ENCODE measurements around the gene CREG1.

Gene CREG1

GRCh38 chr1:167544447-167545093, 9.0 kb downstream of the CREG1 start:
- TF ChIP-seq TOX (CRISPR knock-in tag; IDR thresholded peaks at IDR 0.05; ENCODE audit: borderline replicate concordance) (no peak), OSR1 (CRISPR knock-in tag; IDR thresholded peaks at IDR 0.05) (no peak), ARNTL (CRISPR knock-in tag; IDR thresholded peaks at IDR 0.05; ENCODE audit: borderline replicate concordance, low read depth) (no peak), ZNF70 (CRISPR knock-in tag; IDR thresholded peaks at IDR 0.05) (no peak), GLIS3 (CRISPR knock-in tag; IDR thresholded peaks at IDR 0.05) (no peak), ZNF8 (CRISPR knock-in tag; IDR thresholded peaks at IDR 0.05) (no peak), ZFP30 (CRISPR knock-in tag; IDR thresholded peaks at IDR 0.05) (no peak), CSDC2 (CRISPR knock-in tag; IDR thresholded peaks at IDR 0.05) (no peak), TSHZ2 (CRISPR knock-in tag; IDR thresholded peaks at IDR 0.05) (no peak), POU6F1 (CRISPR knock-in tag; IDR thresholded peaks at IDR 0.05; ENCODE audit: borderline replicate concordance, low read depth) (no peak), ESRRG (CRISPR knock-in tag; IDR thresholded peaks at IDR 0.05) (no peak), ZFP3 (CRISPR knock-in tag; IDR thresholded peaks at IDR 0.05) (no peak), CSRNP3 (CRISPR knock-in tag; IDR thresholded peaks at IDR 0.05) (no peak)
- no peak for ATAC-seq

GRCh38 chr1:167543199-167543990, 10.2 kb downstream of the CREG1 start:
- no peak for ATAC-seq
- TF ChIP-seq CSDC2 (CRISPR knock-in tag; IDR thresholded peaks at IDR 0.05) (no peak), RARB (CRISPR knock-in tag; IDR thresholded peaks at IDR 0.05) (no peak), TOX (CRISPR knock-in tag; IDR thresholded peaks at IDR 0.05; ENCODE audit: borderline replicate concordance) (no peak), ESRRG (CRISPR knock-in tag; IDR thresholded peaks at IDR 0.05) (no peak), BACH2 (CRISPR knock-in tag; IDR thresholded peaks at IDR 0.05; ENCODE audit: borderline replicate concordance) (no peak), POU6F1 (CRISPR knock-in tag; IDR thresholded peaks at IDR 0.05; ENCODE audit: borderline replicate concordance, low read depth) (no peak), ZNF70 (CRISPR knock-in tag; IDR thresholded peaks at IDR 0.05) (no peak), CSRNP3 (CRISPR knock-in tag; IDR thresholded peaks at IDR 0.05) (no peak), TSHZ2 (CRISPR knock-in tag; IDR thresholded peaks at IDR 0.05) (no peak), CREB5 (CRISPR knock-in tag; IDR thresholded peaks at IDR 0.05; ENCODE audit: low read depth) (no peak), ZFP3 (CRISPR knock-in tag; IDR thresholded peaks at IDR 0.05) (no peak)

Measured in SK-N-SH treated with all-trans-retinoic acid at 6 μM for 48 hours (cell line).